ENCODE data around the gene KCNN3. TPM values are rescaled to one million over a fixed set of nuclear protein-coding genes. Genes with fewer than 3 reads are reported as not detected.

Gene KCNN3
- total and polyA plus RNA-seq, 2 of the 8 experiments (the other 6 are each of a cell fraction or from before 2014, with no cell fraction given) = 2.8 to 3.7 TPM

- TF ChIP-seq KDM4A (IDR thresholded peaks at IDR 0.05; ENCODE audit: low read depth, low read length, severe bottlenecking) = no peak
- no peak for TF ChIP-seq E2F6 (IDR thresholded peaks at IDR 0.05)
- TF ChIP-seq ZNF274 (IDR thresholded peaks at IDR 0.05; ENCODE audit: borderline replicate concordance, extremely low read depth, low read length) = no peak
- no peak for TF ChIP-seq CHD2 (IDR thresholded peaks at IDR 0.05; ENCODE audit: low read length)
- 93% methylated on average over 4 of the region's 4 CpGs; no CpG with 5 or more reads in 1 of the 2 experiments for WGBS, 2 experiments (ENCODE audit: extremely low coverage in 1 of 2, insufficient coverage in 1 of 2, insufficient read length in 1 of 2, insufficient replicate concordance in 2 of 2, low coverage in 1 of 2, low lambda C conversion rate in 2 of 2, missing lambda C conversion rate in 1 of 2)
- no peaks in the 10 kb centered on the region for H3K23me2 ChIP-seq (ENCODE audit: low read depth, low read length)
- DNase-seq (ENCODE audit: low read depth in 1 of 2, low spot score in 2 of 2) (no peak), FAIRE-seq (no peak)
- H4K20me1 ChIP-seq (replicated peaks in 1 of 2; ENCODE audit: control insufficient read depth in 1 of 2, insufficient read depth in 2 of 2, low read length in 2 of 2) = no peaks in the 10 kb centered on the region
- no peak overlapping the region for H3K14ac ChIP-seq (ENCODE audit: insufficient read length)
- CTCF ChIA-PET (ENCODE audit: partially characterized antibody) = interaction anchor here (0.8 to 1.7 kb wide), 3 partner anchors 12 to 66 kb away, joined by 3 to 9 read pairs (median 8); no protein-coding TSS in a partner anchor
- H2BK20ac ChIP-seq (ENCODE audit: low read length) = no peak overlapping the region
- no peak overlapping the region for H2BK12ac ChIP-seq (ENCODE audit: low read depth, low read length)
- H3K36me3 ChIP-seq (ENCODE audit: control insufficient read depth in 2 of 4, insufficient read depth in 4 of 4, low read length in 3 of 4) = no peaks in the 10 kb centered on the region
- H2AFZ ChIP-seq (ENCODE audit: low read length) = no peak overlapping the region
- H3K27ac ChIP-seq (ENCODE audit: low read depth, low read length) = no peak overlapping the region
- H3K9me3 ChIP-seq (ENCODE audit: insufficient read depth in 2 of 2, low read depth in 1 of 2, low read length in 1 of 2) = peaks cover 0 to 4% of the 10 kb centered on the region in 2 experiments; a peak in 3 of 4 replicates
- no peak overlapping the region for H2AK5ac ChIP-seq (ENCODE audit: low read depth, low read length)
- H4K91ac ChIP-seq (replicated peaks; ENCODE audit: insufficient read length, low read length) = no peak overlapping the region
- no peak overlapping the region for H4K5ac ChIP-seq (ENCODE audit: insufficient read length, low read depth, low read length)
- POLR2A ChIA-PET (ENCODE audit: partially characterized antibody) = no interaction called here
- H3K4me3 ChIP-seq (ENCODE audit: extremely low read depth in 1 of 4, insufficient read depth in 2 of 4, low read depth in 3 of 4, low read length in 4 of 4) = no peak overlapping the region
- H3K79me1 ChIP-seq (ENCODE audit: low read depth, low read length) = no peaks in the 10 kb centered on the region
- no peak overlapping the region for H2BK120ac ChIP-seq (replicated peaks; ENCODE audit: low read depth, low read length)
- no peak overlapping the region for H3K56ac ChIP-seq (replicated peaks; ENCODE audit: insufficient read length, low read depth, low read length)
- no peak overlapping the region for H2BK5ac ChIP-seq (ENCODE audit: low read depth, low read length)
- no peak overlapping the region for H3K18ac ChIP-seq (ENCODE audit: extremely low read depth, low read length)
- peaks cover 0 to 5% (median 3%) of the 10 kb centered on the region in 4 experiments; a peak in 5 of 7 replicates for H3K4me1 ChIP-seq (replicated peaks in 1 of 4; ENCODE audit: control insufficient read depth in 3 of 4, insufficient read depth in 4 of 4, low read length in 3 of 4)
- no peak overlapping the region for H3K23ac ChIP-seq (ENCODE audit: insufficient read length)
- H3K4ac ChIP-seq (replicated peaks; ENCODE audit: insufficient read length, low read depth, low read length) = no peak overlapping the region
- H4K8ac ChIP-seq (ENCODE audit: extremely low read depth, insufficient read depth, low read length) = no peak overlapping the region
- H3K4me2 ChIP-seq (ENCODE audit: insufficient read depth in 1 of 2, low read depth in 2 of 2, low read length in 2 of 2) = no peak overlapping the region
- no peaks in the 10 kb centered on the region for H3K27me3 ChIP-seq (replicated peaks in 1 of 4; ENCODE audit: control insufficient read depth in 3 of 4, extremely low read depth in 1 of 4, insufficient read depth in 3 of 4, low read length in 3 of 4)
- no peaks in the 10 kb centered on the region for H3K79me2 ChIP-seq (ENCODE audit: control insufficient read depth in 1 of 2, insufficient read depth in 2 of 2, low read length in 2 of 2)
- peak overlapping the region; percentile 37; the same call in 1 of the 2 replicates for H2BK15ac ChIP-seq (ENCODE audit: low read length)
- H3K9ac ChIP-seq (replicated peaks in 1 of 4; ENCODE audit: extremely low read depth in 1 of 4, low read depth in 3 of 4, low read length in 3 of 4) = no peak overlapping the region
Measured at GRCh38 chr1:154735804-154736168, 134.3 kb downstream of the KCNN3 start.
